Adrenal gland (tissue), 5 donors: Measurements from ENCODE around the gene PDCD11.

Experiments
- CTCF ChIP-seq, 6 experiments: fragments of 450-650 bp in 4 of 6; fragments of 200-600 bp in 2 of 6; sonication (generic) in 1 of 6; IDR thresholded peaks; 1 replicate in 5 of 6; 2 replicates in 1 of 6; pipeline versions ENCODE4 v1.5.1 to v1.8.0; 2016 to 2021; ENCODE audit warnings: antibody characterized with exemption in 6 of 6, mild to moderate bottlenecking in 2 of 6, moderate library complexity in 1 of 6
- POLR2A ChIP-seq, 2 donors: fragments of 450-650 bp; IDR thresholded peaks; one replicate each; pipeline ENCODE4 v1.6.1; 2017; ENCODE audit warnings: antibody characterized with exemption in 2 of 2, mild to moderate bottlenecking in 2 of 2, moderate library complexity in 1 of 2
- donor health status: DM: no; HTN: no; CAD: no.

GRCh38 chr10:103413564-103413963 lies 17.1 kb downstream of the PDCD11 start:
- TF ChIP-seq CTCF (IDR thresholded peaks at IDR 0.05) (no peak), POLR2A (IDR thresholded peaks at IDR 0.05) (no peak)
